H1 (cell line): ENCODE data around the gene BRPF3. TPM values are rescaled to one million over a fixed set of nuclear protein-coding genes. Genes with fewer than 3 reads are reported as not detected.

Source experiments
- CTCF ChIA-PET: fragments of 300-600 bp; sonication (Branson Sonifier 250); formaldehyde crosslinking; loops from one replicate; lab custom pipeline; 2021; ENCODE audit not compliant: partially characterized antibody; lab: Charles Lee
- POLR2A ChIA-PET: fragments of 300-600 bp; sonication (Branson Sonifier 250); formaldehyde crosslinking; loops from one replicate; lab custom pipeline; 2021; ENCODE audit warnings: inconsistent platforms; ENCODE audit not compliant: partially characterized antibody; lab: Charles Lee
- DNase-seq, 2 experiments: peaks; one replicate each; pipeline versions ENCODE4 v3.0.0 to v3.0.0-alpha.2; 2010 to 2022; ENCODE audit warnings: low spot score in 2 of 2, low read depth in 1 of 2, mixed read lengths in 1 of 2
- FAIRE-seq: peaks from 2 replicates; lab custom pipeline; 2011; peaks lifted over from hg19 to GRCh38; lab: Jason Lieb, UNC
- H2AFZ ChIP-seq: 2 replicates; pipeline ENCODE4 v1.8.1; 2012; ENCODE audit warnings: low read length, inconsistent platforms
- H2AK5ac ChIP-seq: 2 replicates; pipeline ENCODE4 v1.6.1; 2013; ENCODE audit warnings: low read depth, low read length
- H2BK120ac ChIP-seq: replicated peaks from 2 replicates; pipeline ENCODE3; 2013; ENCODE audit warnings: low read depth, low read length, inconsistent platforms
- H2BK12ac ChIP-seq: 2 replicates; pipeline ENCODE4 v1.6.1; 2013; ENCODE audit warnings: low read depth, low read length
- H2BK15ac ChIP-seq: 2 replicates; pipeline ENCODE4 v1.6.1; 2013; ENCODE audit warnings: low read length
- H2BK20ac ChIP-seq: 2 replicates; pipeline ENCODE4 v1.6.1; 2013; ENCODE audit warnings: low read length
- H2BK5ac ChIP-seq: 2 replicates; pipeline ENCODE4 v1.6.1; 2013; ENCODE audit warnings: low read depth, low read length
- H3K14ac ChIP-seq: 2 replicates; pipeline ENCODE4 v1.6.1; 2013; ENCODE audit warnings: inconsistent platforms; ENCODE audit not compliant: insufficient read length
- H3K18ac ChIP-seq: 2 replicates; pipeline ENCODE4 v1.6.1; 2013; ENCODE audit warnings: low read length; ENCODE audit errors: extremely low read depth
- H3K23ac ChIP-seq: 2 replicates; pipeline ENCODE4 v1.6.1; 2013; ENCODE audit warnings: inconsistent platforms; ENCODE audit not compliant: insufficient read length
- H3K23me2 ChIP-seq: 2 replicates; pipeline ENCODE4 v1.6.1; 2013; ENCODE audit warnings: low read depth, low read length
- H3K27ac ChIP-seq: 2 replicates; pipeline ENCODE4 v1.6.1; 2011; ENCODE audit warnings: low read depth, low read length, inconsistent platforms
- H3K27me3 ChIP-seq, 4 experiments: replicated peaks in 1 of 4; 1 replicate in 1 of 4; 2 replicates in 3 of 4; pipeline versions ENCODE4 v1.6.1 to v1.8.1; 2011 to 2013; ENCODE audit warnings: low read length in 3 of 4, mild to moderate bottlenecking in 3 of 4, inconsistent platforms in 2 of 4, mixed read lengths in 2 of 4, moderate library complexity in 1 of 4; ENCODE audit not compliant: control insufficient read depth in 3 of 4, insufficient read depth in 3 of 4; ENCODE audit errors: extremely low read depth in 1 of 4
- H3K36me3 ChIP-seq, 4 experiments: 2 replicates each; pipeline versions ENCODE4 v1.6.1 to v1.8.1; 2011 to 2013; ENCODE audit warnings: mild to moderate bottlenecking in 4 of 4, low read length in 3 of 4, moderate library complexity in 2 of 4, control low read depth in 1 of 4, inconsistent platforms in 1 of 4; ENCODE audit not compliant: insufficient read depth in 4 of 4, control insufficient read depth in 2 of 4
- H3K4ac ChIP-seq: replicated peaks from 2 replicates; pipeline ENCODE3; 2013; ENCODE audit warnings: low read length, low read depth, mixed read lengths, inconsistent platforms; ENCODE audit not compliant: insufficient read length
- H3K4me1 ChIP-seq, 4 experiments: replicated peaks in 1 of 4; 1 replicate in 1 of 4; 2 replicates in 3 of 4; pipeline versions ENCODE4 v1.6.1 to v1.8.1; 2011 to 2013; ENCODE audit warnings: low read length in 3 of 4, inconsistent platforms in 2 of 4, mixed read lengths in 1 of 4; ENCODE audit not compliant: insufficient read depth in 4 of 4, control insufficient read depth in 3 of 4
- H3K4me2 ChIP-seq, 2 experiments: 2 replicates each; pipeline versions ENCODE4 v1.6.1 to v1.8.1; 2011 to 2013; ENCODE audit warnings: low read depth in 2 of 2, low read length in 2 of 2, control low read depth in 1 of 2, inconsistent platforms in 1 of 2, mild to moderate bottlenecking in 1 of 2; ENCODE audit not compliant: insufficient read depth in 1 of 2
- H3K4me3 ChIP-seq, 4 experiments: fragments of 200-600, 300-600 bp in 1 of 4; sonication (generic), shearing (Covaris generic), sonication (Bioruptor Twin) in 1 of 4; 2 replicates each; pipeline versions ENCODE4 v1.5.1 to v1.8.1; 2011 to 2016; ENCODE audit warnings: low read length in 4 of 4, low read depth in 3 of 4, control low read depth in 2 of 4, inconsistent platforms in 2 of 4, mild to moderate bottlenecking in 2 of 4, mixed read lengths in 1 of 4, moderate library complexity in 1 of 4; ENCODE audit not compliant: insufficient read depth in 2 of 4; ENCODE audit errors: extremely low read depth in 1 of 4
- H3K56ac ChIP-seq: replicated peaks from 2 replicates; pipeline ENCODE3; 2013; ENCODE audit warnings: low read depth, mild to moderate bottlenecking, mixed read lengths, low read length, inconsistent platforms; ENCODE audit not compliant: insufficient read length
- H3K79me1 ChIP-seq: 2 replicates; pipeline ENCODE4 v1.6.1; 2013; ENCODE audit warnings: low read depth, low read length, control low read depth
- H3K79me2 ChIP-seq, 2 experiments: 2 replicates each; pipeline versions ENCODE4 v1.6.1 to v1.8.1; 2012 to 2013; ENCODE audit warnings: low read length in 2 of 2, mild to moderate bottlenecking in 2 of 2, inconsistent platforms in 1 of 2; ENCODE audit not compliant: insufficient read depth in 2 of 2, control insufficient read depth in 1 of 2
- H3K9ac ChIP-seq, 4 experiments: replicated peaks in 1 of 4; 1 replicate in 1 of 4; 2 replicates in 3 of 4; pipeline versions ENCODE4 v1.6.1 to v1.8.1; 2011 to 2013; ENCODE audit warnings: low read depth in 3 of 4, low read length in 3 of 4, control low read depth in 2 of 4, mild to moderate bottlenecking in 2 of 4, moderate library complexity in 2 of 4, inconsistent platforms in 1 of 4; ENCODE audit errors: extremely low read depth in 1 of 4
- H3K9me3 ChIP-seq, 2 experiments: 2 replicates each; pipeline versions ENCODE4 v1.6.1 to v1.8.1; 2012 to 2013; ENCODE audit warnings: mild to moderate bottlenecking in 2 of 2, moderate library complexity in 2 of 2, control low read depth in 1 of 2, inconsistent platforms in 1 of 2, low read depth in 1 of 2, low read length in 1 of 2, mixed read lengths in 1 of 2; ENCODE audit not compliant: insufficient read depth in 2 of 2
- H4K20me1 ChIP-seq, 2 experiments: replicated peaks in 1 of 2; 2 replicates each; pipeline versions ENCODE3 to v1.8.1; 2011 to 2013; ENCODE audit warnings: inconsistent platforms in 2 of 2, low read length in 2 of 2, mild to moderate bottlenecking in 1 of 2; ENCODE audit not compliant: insufficient read depth in 2 of 2, control insufficient read depth in 1 of 2
- H4K5ac ChIP-seq: 2 replicates; pipeline ENCODE4 v1.6.1; 2013; ENCODE audit warnings: low read length, low read depth, mixed read lengths, inconsistent platforms; ENCODE audit not compliant: insufficient read length
- H4K8ac ChIP-seq: 2 replicates; pipeline ENCODE4 v1.8.0; 2013; ENCODE audit warnings: mild to moderate bottlenecking, moderate library complexity, low read length, inconsistent platforms; ENCODE audit not compliant: insufficient read depth; ENCODE audit errors: extremely low read depth
- H4K91ac ChIP-seq: replicated peaks from 2 replicates; pipeline ENCODE3; 2013; ENCODE audit warnings: low read length, mixed read lengths, inconsistent platforms; ENCODE audit not compliant: insufficient read length
- CREB1 ChIP-seq: IDR thresholded peaks from 2 replicates; pipeline ENCODE4 v1.6.1; 2012; ENCODE audit warnings: inconsistent platforms
- CTCF ChIP-seq, 3 experiments: IDR thresholded peaks; 1 replicate in 2 of 3; 2 replicates in 1 of 3; pipeline versions ENCODE4 v1.5.1 to v1.6.1; 2011; ENCODE audit warnings: low read length in 3 of 3, mild to moderate bottlenecking in 3 of 3, inconsistent platforms in 2 of 3, low read depth in 1 of 3, moderate library complexity in 1 of 3; ENCODE audit not compliant: insufficient read depth in 1 of 3; ENCODE audit errors: control extremely low read depth in 1 of 3
- HDAC2 ChIP-seq, 2 experiments: fragments of 300-600 bp in 1 of 2; sonication (generic) in 1 of 2; IDR thresholded peaks; 2 replicates each; pipeline ENCODE4 v1.6.1; 2011 to 2012; ENCODE audit warnings: low read depth in 2 of 2, low read length in 2 of 2, mild to moderate bottlenecking in 2 of 2, moderate library complexity in 2 of 2, borderline replicate concordance in 1 of 2, inconsistent platforms in 1 of 2
- JUN ChIP-seq: IDR thresholded peaks from 2 replicates; pipeline ENCODE4 v1.6.1; 2011; ENCODE audit warnings: low read depth, mild to moderate bottlenecking, improper control_type of control experiment, low read length
- POLR2A ChIP-seq, 2 experiments: IDR thresholded peaks; 1 replicate in 1 of 2; 2 replicates in 1 of 2; pipeline ENCODE4 v1.6.1; 2011; ENCODE audit warnings: low read depth in 2 of 2, low read length in 2 of 2, mild to moderate bottlenecking in 2 of 2; ENCODE audit errors: control extremely low read depth in 1 of 2
- RAD21 ChIP-seq, 2 experiments: IDR thresholded peaks in 1 of 2; conservative IDR thresholded peaks in 1 of 2; 2 replicates each; pipeline ENCODE4 v1.6.1; 2011; ENCODE audit warnings: low read depth in 2 of 2, low read length in 2 of 2, improper control_type of control experiment in 1 of 2, inconsistent platforms in 1 of 2, mild to moderate bottlenecking in 1 of 2, moderate library complexity in 1 of 2
- SIRT6 ChIP-seq: IDR thresholded peaks from one replicate; pipeline ENCODE4 v1.7.1; 2012; ENCODE audit warnings: low read length, inconsistent platforms
- SP4 ChIP-seq: IDR thresholded peaks from 2 replicates; pipeline ENCODE4 v1.6.1; 2012; ENCODE audit warnings: low read length, inconsistent platforms
- WGBS, 2 experiments: shearing (Covaris generic) in 1 of 2; methylation state at CpG; one replicate each; pipeline versions ENCODE4 v1.1.6 to v1.1.7; 2013 to 2015; ENCODE audit warnings: low lambda C conversion rate in 2 of 2, mixed read lengths in 2 of 2, inconsistent platforms in 1 of 2, low coverage in 1 of 2, missing lambda C conversion rate in 1 of 2; ENCODE audit not compliant: insufficient replicate concordance in 2 of 2, insufficient coverage in 1 of 2, insufficient read length in 1 of 2; ENCODE audit errors: extremely low coverage in 1 of 2, missing lambda C conversion rate in 1 of 2; 5-methylcytosine and 5-hydroxymethylcytosine counted together
- polyA plus RNA-seq, 7 experiments: library from polyadenylated mRNA; depleted of rRNA in 3 of 7; stranded (reverse) in 5 of 7; unstranded in 2 of 7; fragments of >200 nt in 5 of 7; fragments of 200-250 nt in 2 of 7; gene quantifications; 1 replicate in 5 of 7; 2 replicates in 1 of 7; 4 replicates in 1 of 7; pipeline versions ENCODE4 v1.2.1 to v1.2.3, GENCODE V29; 2011 to 2013; ENCODE audit warnings: missing spikeins in 2 of 7, mixed read lengths in 2 of 7
- total RNA-seq: library from RNA; stranded (reverse); fragmentation: NEBNext Ultra II Directional; extraction: Animal tissue kit (Norgen Biotek cat#: 25700); gene quantifications from 2 replicates; pipeline ENCODE4 v1.2.1, GENCODE V29; 2021
- TF ChIP-seq, protein P1 (sequence below): IDR thresholded peaks from 2 replicates; pipeline ENCODE4 v1.6.1; 2012; ENCODE audit warnings: inconsistent platforms

BRPF3 gene
- total and polyA plus RNA-seq, 2 of the 8 experiments (the other 6 are each of a cell fraction or from before 2014, with no cell fraction given) = 26.0 to 37.5 TPM

DNA sequence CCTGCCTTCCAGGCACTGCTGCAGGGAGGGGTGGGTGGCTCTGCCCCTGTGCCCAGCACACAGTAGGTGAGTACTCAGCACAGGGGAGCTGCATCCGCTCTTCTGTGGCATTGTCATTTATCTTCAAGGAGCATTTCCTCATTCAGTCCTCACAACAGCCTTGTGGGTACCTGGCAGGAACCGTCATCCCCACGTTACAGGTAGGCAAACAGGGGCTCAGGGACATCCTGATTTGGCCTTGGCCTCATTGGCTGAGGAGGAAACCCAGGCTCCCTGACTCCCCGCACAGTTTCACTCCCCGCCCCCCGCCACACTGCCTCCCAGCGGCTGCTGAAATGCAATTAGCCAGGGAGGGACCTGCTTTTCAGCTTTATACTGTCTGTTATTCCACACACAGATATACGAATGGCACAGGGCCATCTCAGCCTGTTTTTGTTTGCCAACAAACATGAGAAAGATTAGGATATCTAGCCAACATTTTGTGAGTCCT is 49.1 kb downstream of the BRPF3 start:
- Histone ChIP-seq H4K20me1 (no peaks in the 10 kb centered on the region), H4K91ac (peak overlapping the region; percentile 93), H2AFZ (peak overlapping the region; percentile 91; the same call in 1 of the 2 replicates), H2BK15ac (peak overlapping the region; percentile 84; the same call in 1 of the 2 replicates), H4K8ac (no peak overlapping the region), H2BK5ac (peak overlapping the region; percentile 87; the same call in 1 of the 2 replicates), H3K18ac (peak overlapping the region; percentile 84), H3K4me3 (peak overlapping the region in 1 of 4 experiments; percentile 7; a peak in 1 of 8 replicates), H4K5ac (no peak overlapping the region), H2BK12ac (peak overlapping the region; percentile 96), H3K27me3 (no peaks in the 10 kb centered on the region; a peak in 1 of 7 replicates), H3K14ac (no peak overlapping the region), H3K56ac (peak overlapping the region; percentile 5), H2AK5ac (no peak overlapping the region; the same call in none of the 2 replicates), H3K4ac (no peak overlapping the region), H3K9me3 (no peaks in the 10 kb centered on the region), H3K27ac (no peak overlapping the region; the same call in 1 of the 2 replicates), H3K23me2 (peaks cover 2% of the 10 kb centered on the region), H3K36me3 (no peaks in the 10 kb centered on the region), H2BK120ac (peak overlapping the region; percentile 71), H3K4me1 (peaks cover 6 to 16% (median 12%) of the 10 kb centered on the region in 4 experiments), H3K9ac (no peak overlapping the region), H3K79me2 (no peaks in the 10 kb centered on the region), H2BK20ac (0 out of 2 replicates have a peak overlapping the region, but pooled peaks have one; percentile 66), H3K79me1 (no peaks in the 10 kb centered on the region), H3K23ac (no peak overlapping the region), H3K4me2 (peak overlapping the region in 1 of 2 experiments; percentile 35; a peak in 1 of 4 replicates)
- FAIRE-seq (no peak), DNase-seq (peak in 1 of 2 experiments; percentile 83)
- WGBS, 2 experiments = 41% methylated on average over 8 of the region's 8 CpGs; no CpG with 5 or more reads in 1 of the 2 experiments
- ChIA-PET CTCF (interaction anchor here (0.6 to 2.4 kb wide), 14 partner anchors 8 to 452 kb away, joined by 3 to 13 read pairs (median 4); no protein-coding TSS in a partner anchor), POLR2A (interaction anchor here (0.6 to 1.8 kb wide), 6 partner anchors 9 to 352 kb away, joined by 3 to 6 read pairs (median 4); no protein-coding TSS in a partner anchor)
- TF ChIP-seq CREB1 (0 out of 2 replicates have a peak, but pooled peaks have one; percentile 13), JUN (no peak), SP4 (0 out of 2 replicates have a peak, but pooled peaks have one; percentile 34), RAD21 (IDR thresholded peaks at IDR 0.05 in 1 of 2, conservative IDR thresholded peaks at IDR 0.05 in 1 of 2; ENCODE audit: low read depth in 2 of 2, low read length in 2 of 2) (peak; percentile 24 to 32; a peak in 3 of 4 replicates), SIRT6 (no peak), HDAC2 (IDR thresholded peaks at IDR 0.05; ENCODE audit: borderline replicate concordance in 1 of 2, low read depth in 2 of 2, low read length in 2 of 2) (peak in 1 of 2 experiments; percentile 55; a peak in 1 of 4 replicates), POLR2A (IDR thresholded peaks at IDR 0.05; ENCODE audit: control extremely low read depth in 1 of 2, low read depth in 2 of 2, low read length in 2 of 2) (peak in 1 of 2 experiments; percentile 24; a peak in 1 of 3 replicates), CTCF (IDR thresholded peaks at IDR 0.05; ENCODE audit: control extremely low read depth in 1 of 3, insufficient read depth in 1 of 3, low read depth in 1 of 3, low read length in 3 of 3) (peak; percentile 60 to 77 (median 72))
- TF ChIP-seq, protein P1, sequence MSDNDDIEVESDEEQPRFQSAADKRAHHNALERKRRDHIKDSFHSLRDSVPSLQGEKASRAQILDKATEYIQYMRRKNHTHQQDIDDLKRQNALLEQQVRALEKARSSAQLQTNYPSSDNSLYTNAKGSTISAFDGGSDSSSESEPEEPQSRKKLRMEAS = 0 out of 2 replicates have a peak, but pooled peaks have one; percentile 20
